Epithelial cell of proximal tubule (primary cell): Measurements from ENCODE around the gene RPL35. TPM values are rescaled to one million over a fixed set of nuclear protein-coding genes. Genes with fewer than 3 reads are reported as not detected.
"Not testable (repeated sequence)": the region's sequence is repeated elsewhere in the genome, so short reads cannot be mapped to it uniquely, and the experiment has no call there.

Source experiments
- DNase-seq: peaks from one replicate; pipeline ENCODE4 v3.0.0-alpha.2; 2011; ENCODE audit warnings: low read depth
- H3K4me3 ChIP-seq: 2 replicates; pipeline ENCODE4 v1.5.1; 2011; ENCODE audit warnings: low read depth, mild to moderate bottlenecking, low read length
- total RNA-seq: library from RNA; depleted of rRNA; stranded (reverse); fragments of >200 nt; gene quantifications from 2 replicates; pipeline ENCODE4 v1.2.3, GENCODE V29; 2015
- TF ChIP-seq, protein P1 (sequence below): conservative IDR thresholded peaks from 2 replicates; pipeline ENCODE4 v1.5.1; 2012; ENCODE audit warnings: low read depth, mild to moderate bottlenecking, low read length

Gene RPL35
- total RNA-seq, 1 donor from 2014 or later, result 2,998 TPM

DNA sequence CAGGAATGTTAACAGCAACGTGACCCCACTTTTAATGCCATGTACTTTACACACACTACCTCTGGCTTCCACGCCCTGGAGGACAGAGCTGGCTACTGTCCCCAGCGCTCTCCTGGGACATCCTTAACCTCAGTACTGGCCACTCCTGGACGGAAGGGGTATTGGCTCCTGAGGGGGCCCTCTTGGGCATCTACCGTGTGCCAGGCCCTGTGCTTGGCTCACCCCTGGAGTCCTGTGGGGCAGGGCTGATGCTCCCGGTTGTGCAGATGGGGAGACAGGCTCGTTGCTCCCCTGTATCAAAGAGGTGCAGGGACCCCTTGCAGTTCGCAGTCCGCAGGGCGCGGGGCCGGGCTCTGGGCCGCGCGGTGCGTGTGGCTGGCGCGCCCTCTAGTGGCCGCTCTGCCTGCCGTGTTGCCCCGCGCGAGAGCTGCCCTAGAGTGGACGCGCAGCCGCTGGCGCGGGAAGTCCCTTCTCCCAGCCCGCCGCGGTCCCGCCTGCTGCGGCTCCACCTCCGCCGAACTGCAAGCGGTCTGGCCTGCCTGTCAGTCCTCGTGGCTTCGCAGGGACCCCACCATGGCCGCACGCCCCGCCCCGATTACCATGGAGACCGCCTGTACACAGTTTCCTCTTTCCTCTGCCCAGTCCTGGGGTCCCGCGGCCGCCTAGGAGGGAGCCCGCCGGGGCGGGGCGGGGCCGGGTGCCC lies 8.8 kb downstream of the RPL35 start, which contains the start of gene WDR38:
Gene WDR38 (plus strand): TSS at position 632 of the 703 bp plus-strand sequence. CDS start 72 bp downstream, outside the sequence.
- H3K4me3 ChIP-seq, result peak within 1 kb of the TSS; percentile 62
- no peak for DNase-seq
- TF ChIP-seq, protein P1, sequence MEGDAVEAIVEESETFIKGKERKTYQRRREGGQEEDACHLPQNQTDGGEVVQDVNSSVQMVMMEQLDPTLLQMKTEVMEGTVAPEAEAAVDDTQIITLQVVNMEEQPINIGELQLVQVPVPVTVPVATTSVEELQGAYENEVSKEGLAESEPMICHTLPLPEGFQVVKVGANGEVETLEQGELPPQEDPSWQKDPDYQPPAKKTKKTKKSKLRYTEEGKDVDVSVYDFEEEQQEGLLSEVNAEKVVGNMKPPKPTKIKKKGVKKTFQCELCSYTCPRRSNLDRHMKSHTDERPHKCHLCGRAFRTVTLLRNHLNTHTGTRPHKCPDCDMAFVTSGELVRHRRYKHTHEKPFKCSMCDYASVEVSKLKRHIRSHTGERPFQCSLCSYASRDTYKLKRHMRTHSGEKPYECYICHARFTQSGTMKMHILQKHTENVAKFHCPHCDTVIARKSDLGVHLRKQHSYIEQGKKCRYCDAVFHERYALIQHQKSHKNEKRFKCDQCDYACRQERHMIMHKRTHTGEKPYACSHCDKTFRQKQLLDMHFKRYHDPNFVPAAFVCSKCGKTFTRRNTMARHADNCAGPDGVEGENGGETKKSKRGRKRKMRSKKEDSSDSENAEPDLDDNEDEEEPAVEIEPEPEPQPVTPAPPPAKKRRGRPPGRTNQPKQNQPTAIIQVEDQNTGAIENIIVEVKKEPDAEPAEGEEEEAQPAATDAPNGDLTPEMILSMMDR, result peak; percentile 82

DNA sequence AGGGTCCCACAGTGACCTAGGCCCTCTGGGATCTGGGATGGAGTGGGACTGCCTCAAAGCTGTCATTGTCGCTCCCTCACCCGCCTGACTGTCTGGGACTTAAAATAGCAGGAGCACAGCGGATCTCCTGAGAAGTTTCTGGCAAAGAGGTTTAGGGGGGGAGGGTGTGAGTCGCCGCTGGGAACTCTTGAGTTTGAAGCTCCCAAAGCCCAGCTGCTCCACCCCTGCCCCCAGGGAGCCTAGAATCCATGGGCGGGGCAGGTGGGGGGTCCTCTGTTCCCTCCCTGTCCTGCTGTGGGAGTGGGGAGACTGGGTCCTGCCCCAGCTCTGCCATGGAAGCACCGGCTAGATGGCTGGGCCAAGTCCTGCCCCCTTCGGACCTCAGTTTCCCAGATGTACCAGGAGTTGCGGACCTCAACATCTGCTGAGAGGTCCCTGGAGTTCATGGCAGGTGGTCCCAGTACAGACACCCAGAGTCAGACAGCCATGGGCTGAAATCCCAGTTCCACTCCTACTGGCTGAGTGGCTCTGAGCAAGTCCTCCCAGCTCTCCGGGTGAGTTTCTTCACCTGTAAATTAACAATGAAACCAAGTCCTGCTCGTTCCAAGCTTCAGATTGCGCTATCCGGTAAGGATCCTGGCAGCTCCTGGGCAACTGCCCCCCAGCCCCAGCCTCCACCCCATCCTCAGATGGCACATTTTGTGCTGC lies 9.5 kb downstream of the RPL35 start:
- peak overlapping the region; percentile 62 for H3K4me3 ChIP-seq
- no peak for DNase-seq
- TF ChIP-seq, protein P1, result no peak

DNA sequence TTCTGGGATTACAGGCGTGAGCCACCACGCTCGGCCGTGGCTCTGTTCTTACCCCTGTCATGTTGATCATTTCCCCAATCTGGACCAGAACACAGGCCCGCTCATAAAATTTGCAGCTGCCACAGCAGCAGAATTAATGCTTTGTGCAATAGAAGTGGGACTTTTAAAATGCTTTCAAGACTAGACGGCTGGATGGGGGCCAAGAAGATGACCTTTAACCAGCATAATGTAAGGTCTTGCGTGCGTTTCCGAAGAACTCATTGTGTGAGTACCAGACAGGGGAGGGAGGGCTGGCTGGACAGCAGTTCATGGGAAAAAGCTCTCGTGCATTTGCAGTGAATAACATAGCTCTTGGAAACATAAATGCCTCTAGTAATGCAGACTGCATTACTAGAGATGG lies 12.0 kb downstream of the RPL35 start:
- H3K4me3 ChIP-seq, result no peak overlapping the region
- TF ChIP-seq, protein P1, result no peak
- DNase-seq, result no peak

DNA sequence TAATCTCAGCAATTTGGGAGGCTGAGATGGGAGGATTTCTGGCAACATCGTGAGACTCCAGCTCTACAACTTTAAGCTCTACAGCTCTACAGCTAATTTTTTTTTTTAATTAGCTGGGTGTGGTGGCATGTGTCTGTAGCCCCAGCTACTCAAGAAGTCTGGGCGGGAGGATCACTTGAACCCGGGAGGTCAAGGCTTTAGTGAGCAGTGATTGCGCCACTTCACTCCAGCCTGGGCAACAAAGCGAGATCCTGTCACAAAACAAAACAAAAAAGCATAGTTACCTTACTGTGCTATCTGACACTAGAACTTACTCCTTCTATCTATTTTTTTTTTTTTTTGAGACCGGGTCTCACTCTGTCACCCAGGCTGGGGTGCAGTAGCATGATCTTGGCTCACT lies 14.8 kb downstream of the RPL35 start:
- no peak for DNase-seq
- TF ChIP-seq, protein P1, result no peak
- no peak overlapping the region for H3K4me3 ChIP-seq

DNA sequence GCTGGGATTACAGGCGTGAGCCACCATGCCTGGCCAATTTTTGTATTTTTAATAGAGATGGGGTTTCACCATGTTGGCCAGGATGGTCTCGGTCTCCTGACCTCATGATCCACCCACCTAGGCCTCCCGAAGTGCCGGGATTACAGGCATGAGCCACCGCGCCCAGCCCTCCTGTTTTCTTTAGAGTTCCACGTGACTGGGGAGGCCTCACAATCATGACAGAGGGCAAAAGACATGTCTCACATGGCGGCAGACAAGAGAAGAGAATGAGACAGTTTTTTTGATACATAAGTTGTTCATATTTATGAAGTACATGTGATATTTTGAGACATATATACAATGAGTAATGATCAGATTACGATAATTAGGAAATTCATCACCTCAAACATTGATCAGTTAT lies 15.3 kb downstream of the RPL35 start:
- not testable (repeated sequence) for DNase-seq, H3K4me3 ChIP-seq

DNA sequence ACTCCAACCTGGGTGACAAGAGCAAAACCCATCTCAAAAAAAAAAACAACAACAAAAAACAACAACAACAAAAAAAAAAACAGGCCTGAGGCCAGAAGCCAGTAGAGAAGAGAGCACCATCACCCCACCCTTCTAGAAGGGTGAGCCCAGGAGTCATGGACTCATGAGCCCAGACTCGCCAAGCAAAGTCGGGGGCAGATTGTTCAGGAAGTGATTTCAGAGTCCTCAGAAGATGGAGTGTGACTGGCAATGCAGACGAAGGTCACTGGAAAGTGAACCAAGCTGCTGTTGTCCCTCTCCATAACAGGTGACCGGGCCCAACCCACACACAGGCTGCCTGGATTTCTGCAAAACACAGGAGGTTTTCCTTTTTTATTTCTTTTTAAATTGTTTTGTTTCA lies 17.5 kb downstream of the RPL35 start:
- DNase-seq, result no peak
- H3K4me3 ChIP-seq, result no peak overlapping the region
- TF ChIP-seq, protein P1, result no peak

DNA sequence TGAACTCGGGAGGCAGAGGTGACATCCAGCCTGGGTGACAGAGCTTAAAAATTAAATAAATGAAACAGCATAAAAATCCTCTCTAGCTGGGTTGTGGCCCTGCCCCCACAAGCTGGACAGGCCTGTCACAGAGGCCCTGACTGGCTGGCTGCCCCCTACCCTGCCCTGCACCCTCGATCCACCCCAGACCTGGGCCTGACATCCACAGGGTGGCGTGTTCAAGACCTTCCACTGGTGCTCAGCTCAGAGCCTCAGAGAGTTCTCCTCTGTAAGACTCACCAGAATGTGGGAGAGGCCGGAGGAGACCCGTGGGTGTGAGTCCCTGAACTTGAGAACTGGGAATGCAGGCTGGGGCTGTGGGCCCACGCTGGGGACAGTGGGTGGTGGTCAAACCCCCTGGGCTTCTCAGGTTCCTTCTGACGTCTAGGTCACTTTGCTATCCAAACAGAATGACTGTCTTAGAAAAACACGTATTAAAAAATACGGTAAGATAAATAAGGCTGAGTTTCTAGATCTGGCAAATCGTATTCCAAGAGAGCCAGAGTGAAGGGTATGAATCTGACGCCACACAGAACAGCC lies 18.2 kb downstream of the RPL35 start:
- TF ChIP-seq, protein P1, result no peak
- no peak for DNase-seq
- no peak overlapping the region for H3K4me3 ChIP-seq
